ENCODE data around the gene GRAP2. TPM values are rescaled to one million over a fixed set of nuclear protein-coding genes. Genes with fewer than 3 reads are reported as not detected.
A peak's percentile ranks its signal among the peaks of the same experiment; 100 is the strongest.

Gene GRAP2
- total RNA-seq, 4 donors from 2014 or later = 0.27 to 7.2 (median 0.96) TPM

DNA sequence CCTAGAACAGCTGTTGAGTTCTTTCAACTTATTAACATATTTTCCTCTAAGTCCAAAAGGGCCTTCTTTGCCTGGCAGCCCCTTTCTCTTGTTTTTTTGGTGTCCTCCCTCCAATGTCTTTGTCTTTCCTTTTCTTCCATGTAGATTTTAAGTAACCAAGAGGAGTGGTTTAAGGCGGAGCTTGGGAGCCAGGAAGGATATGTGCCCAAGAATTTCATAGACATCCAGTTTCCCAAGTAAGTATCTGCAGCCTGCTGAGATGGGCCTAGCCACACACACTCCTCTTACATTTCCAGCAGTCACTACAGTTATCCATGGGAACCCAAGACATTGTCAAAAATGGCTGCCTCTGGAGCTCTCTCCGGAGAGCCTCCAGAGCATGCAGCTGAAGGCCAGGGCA lies 54.8 kb downstream of the GRAP2 start:
- WGBS, 2 donors = 94 to 100% methylated on average over 2 of the region's 2 CpGs
- H3K4me1 ChIP-seq = peaks cover 18 to 29% of the 10 kb centered on the region in 2 donors
- no peaks in the 10 kb centered on the region for H3K9me3 ChIP-seq
- no peak overlapping the region for H3K4me3 ChIP-seq (replicated peaks in 1 of 3)
- peak overlapping the region in 2 of 3 donors; percentile 74 to 80 for H3K27ac ChIP-seq
- DNase-seq = no peak
- intact Hi-C loops (cut with DNase I) = no loop called here
- TF ChIP-seq POLR2A (IDR thresholded peaks at IDR 0.05) (no peak), CTCF (IDR thresholded peaks at IDR 0.05) (no peak)
- H3K27me3 ChIP-seq = no peaks in the 10 kb centered on the region
- H3K36me3 ChIP-seq = no peaks in the 10 kb centered on the region

DNA sequence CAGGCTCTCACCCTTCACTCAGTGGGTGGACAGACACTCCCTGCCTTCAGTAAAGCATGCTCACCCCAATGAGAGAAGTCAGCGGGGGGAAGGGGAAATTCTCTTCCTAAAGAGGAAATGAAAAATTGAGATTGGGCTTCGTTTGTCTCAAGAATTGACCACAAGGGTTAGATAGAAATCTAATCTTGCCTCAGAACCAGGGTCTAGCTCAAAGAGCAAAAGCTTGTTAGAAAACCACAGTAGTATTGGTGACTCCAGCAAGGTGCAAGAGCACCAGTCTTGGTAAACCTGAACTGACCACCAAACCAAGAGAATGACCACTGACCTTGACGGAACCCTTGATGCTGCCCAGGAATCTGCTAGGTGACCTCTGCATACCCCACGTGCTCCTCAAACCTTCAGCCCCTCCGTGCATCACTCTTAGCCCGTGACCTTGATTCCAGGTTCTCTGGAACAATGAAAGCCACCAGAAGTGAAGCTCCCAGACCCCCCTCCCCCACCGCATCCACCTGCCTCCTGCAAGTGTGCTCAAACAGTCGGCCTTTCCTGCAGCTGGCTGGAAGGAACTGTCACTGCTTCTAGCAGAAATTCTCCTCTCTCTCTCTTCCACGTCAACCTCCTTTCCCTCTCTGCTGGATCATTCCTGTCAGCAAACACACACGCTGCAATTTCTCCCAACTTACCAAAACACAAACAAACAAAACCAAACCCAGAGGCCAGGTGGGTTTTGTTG lies 56.2 kb downstream of the GRAP2 start:
- Histone ChIP-seq H3K36me3 (no peaks in the 10 kb centered on the region), H3K4me3 (replicated peaks in 1 of 3) (no peak overlapping the region), H3K4me1 (peaks cover 18 to 24% of the 10 kb centered on the region in 2 donors), H3K27ac (no peak overlapping the region), H3K9me3 (no peaks in the 10 kb centered on the region), H3K27me3 (no peaks in the 10 kb centered on the region)
- intact Hi-C loops (cut with DNase I) = no loop called here
- WGBS, 2 donors = 73 to 83% methylated on average over 9 to 10 of the region's 10 CpGs
- no peak for TF ChIP-seq POLR2A (IDR thresholded peaks at IDR 0.05)
- no peak for DNase-seq

DNA sequence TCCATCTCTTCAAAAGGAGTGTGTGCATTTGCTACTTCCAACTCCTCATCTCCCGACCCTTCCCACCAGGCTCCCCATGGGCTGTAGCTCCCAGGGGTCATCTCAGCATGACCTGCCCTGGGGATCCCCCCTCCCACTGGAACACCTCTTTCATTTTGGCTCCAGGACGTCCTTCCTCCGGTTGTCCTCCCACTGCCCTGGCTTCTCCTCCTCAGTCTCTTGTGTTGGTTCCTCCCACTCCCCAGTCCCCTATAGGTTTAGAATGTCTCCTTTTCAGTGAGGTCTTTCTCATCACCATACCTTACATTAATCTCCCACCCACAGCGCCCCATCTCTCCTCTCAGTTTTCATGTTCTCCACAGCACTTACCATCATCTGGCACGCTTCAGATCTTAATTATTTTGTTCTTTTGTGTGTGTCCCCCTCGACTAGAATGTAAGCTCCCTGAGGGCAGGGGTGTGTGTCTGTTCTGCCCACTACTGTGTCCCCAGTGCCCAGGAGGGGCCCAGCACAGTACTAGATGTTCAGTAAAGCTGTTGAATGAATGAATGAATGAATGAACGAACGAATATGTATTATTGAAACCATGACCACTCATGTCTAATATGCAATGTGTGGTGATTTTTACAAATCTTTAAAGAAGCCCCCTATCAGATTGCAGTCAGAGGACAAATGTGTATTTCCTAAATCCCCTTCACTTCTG lies 57.3 kb downstream of the GRAP2 start:
- no peak for DNase-seq
- 85 to 87% methylated on average over 8 of the region's 8 CpGs for WGBS, 2 donors
- H3K9me3 ChIP-seq = no peaks in the 10 kb centered on the region
- TF ChIP-seq CTCF (IDR thresholded peaks at IDR 0.05) (no peak), POLR2A (IDR thresholded peaks at IDR 0.05) (no peak)
- peaks cover 18 to 23% of the 10 kb centered on the region in 2 donors for H3K4me1 ChIP-seq
- H3K36me3 ChIP-seq = no peaks in the 10 kb centered on the region
- no peak overlapping the region for H3K4me3 ChIP-seq (replicated peaks in 1 of 3)
- intact Hi-C loops (cut with DNase I) = no loop called here
- H3K27me3 ChIP-seq = no peaks in the 10 kb centered on the region
- no peak overlapping the region for H3K27ac ChIP-seq

DNA sequence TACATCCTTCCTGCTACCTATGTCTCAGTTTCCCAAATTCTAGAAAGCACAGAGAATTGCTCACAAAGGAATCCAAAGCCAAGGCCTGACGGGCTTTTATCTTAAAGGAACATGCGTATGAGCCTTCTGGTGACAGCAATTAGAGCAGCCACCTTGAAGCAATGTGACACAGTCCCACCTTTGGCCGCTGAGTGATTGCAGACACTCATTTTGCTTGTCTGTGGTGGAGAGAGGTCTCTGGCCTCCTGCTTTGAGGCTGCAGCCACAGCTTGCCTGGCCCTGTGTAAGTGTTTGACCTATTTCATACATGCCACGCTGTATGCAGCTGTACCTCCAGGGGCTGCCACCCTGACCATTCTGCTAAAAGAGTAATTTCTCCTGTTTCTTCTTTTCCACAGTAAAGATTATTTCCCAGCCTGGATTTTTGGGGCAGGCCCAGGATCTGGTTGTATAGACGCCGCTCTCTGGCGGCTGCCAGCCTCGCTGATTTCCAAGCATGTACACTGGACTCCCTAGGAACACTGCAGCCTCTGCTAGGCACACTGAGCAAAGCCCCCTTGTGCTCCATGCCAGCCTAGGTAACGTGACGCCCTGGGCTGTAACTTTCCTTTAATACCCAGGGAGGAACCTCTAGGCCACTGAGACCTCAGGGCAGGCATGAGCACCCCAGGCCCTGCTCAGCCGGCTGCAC lies 58.2 kb downstream of the GRAP2 start:
- intact Hi-C loops (cut with DNase I) = no loop called here
- TF ChIP-seq CTCF (IDR thresholded peaks at IDR 0.05) (no peak), POLR2A (IDR thresholded peaks at IDR 0.05) (no peak)
- H3K27ac ChIP-seq = no peak overlapping the region
- no peak overlapping the region for H3K4me3 ChIP-seq (replicated peaks in 1 of 3)
- H3K9me3 ChIP-seq = no peaks in the 10 kb centered on the region
- no peaks in the 10 kb centered on the region for H3K36me3 ChIP-seq
- peaks cover 11 to 14% of the 10 kb centered on the region in 2 donors for H3K4me1 ChIP-seq
- 80 to 95% methylated on average over 11 of the region's 11 CpGs for WGBS, 2 donors
- H3K27me3 ChIP-seq = no peaks in the 10 kb centered on the region
- no peak for DNase-seq

DNA sequence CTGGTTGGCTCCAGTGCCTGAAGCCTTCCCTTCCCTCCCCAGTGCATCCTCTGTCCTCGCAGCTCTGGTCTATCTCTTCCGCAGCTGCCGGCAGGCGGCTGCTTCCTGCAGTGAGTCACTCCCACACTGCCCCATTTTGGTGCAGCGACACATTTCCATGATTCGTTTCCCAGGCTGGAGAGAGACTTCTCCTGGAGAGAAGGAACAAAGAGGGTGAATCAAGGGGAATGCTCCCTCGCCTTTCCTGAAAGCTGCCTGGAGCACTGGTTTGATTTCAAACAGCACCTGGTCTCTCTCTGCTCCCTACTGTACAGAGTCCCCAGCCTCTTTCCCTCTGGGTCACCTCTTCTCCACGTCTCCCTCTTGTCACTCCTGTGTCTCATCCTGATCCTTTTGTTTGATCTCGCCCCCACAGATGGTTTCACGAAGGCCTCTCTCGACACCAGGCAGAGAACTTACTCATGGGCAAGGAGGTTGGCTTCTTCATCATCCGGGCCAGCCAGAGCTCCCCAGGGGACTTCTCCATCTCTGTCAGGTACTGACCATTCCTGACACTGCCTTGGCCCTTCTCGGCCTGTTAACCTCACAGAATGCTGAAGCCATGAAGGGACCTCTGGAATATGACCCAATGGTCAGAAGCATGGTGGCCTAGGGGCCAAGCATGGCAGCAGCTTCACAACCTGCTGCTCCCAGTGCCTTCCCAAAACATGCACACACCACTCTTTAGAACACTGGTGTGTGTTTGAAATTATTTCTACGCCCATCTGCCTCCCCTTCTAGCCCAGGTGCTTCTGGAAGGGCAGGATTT lies 59.0 kb downstream of the GRAP2 start, which contains the start of gene TMA7B:
TMA7B (plus strand) TSS at position 758 of the 808 bp plus-strand sequence. CDS start 3,978 bp downstream, outside the sequence.
- 79 to 84% methylated on average over 14 of the region's 14 CpGs for WGBS, 2 donors
- intact Hi-C loops (cut with DNase I) = no loop called here

More for the DNA sequence above, 59.0 kb downstream of the GRAP2 start, which contains the start of gene TMA7B:
- H3K9me3 ChIP-seq = no peaks in the 10 kb centered on the region
- no peak within 1 kb of the TSS for H3K4me3 ChIP-seq (replicated peaks in 1 of 3)
- no peaks in the 10 kb centered on the region for H3K27me3 ChIP-seq
- H3K27ac ChIP-seq = no peak within 1 kb of the TSS
- DNase-seq = no peak
- no peaks in the 10 kb centered on the region for H3K36me3 ChIP-seq
- H3K4me1 ChIP-seq = peaks cover 6 to 8% of the 10 kb centered on the region in 2 donors
- TF ChIP-seq POLR2A (IDR thresholded peaks at IDR 0.05) = no peak
- TF ChIP-seq CTCF (IDR thresholded peaks at IDR 0.05) = no peak
